T47D (cell line): ENCODE measurements around the gene EXOC3.
A peak's percentile ranks its signal among the peaks of the same experiment; 100 is the strongest.

ENCODE experiments used
- DNase-seq, 2 experiments: peaks; one replicate each; pipeline versions ENCODE4 v3.0.0 to v3.0.0-alpha.2; 2011 to 2012; ENCODE audit warnings: low read depth in 1 of 2, low spot score in 1 of 2
- JUND ChIP-seq: IDR thresholded peaks from 2 replicates; pipeline ENCODE4 v1.6.1; 2012; ENCODE audit warnings: low read depth
- in situ Hi-C: cut with HindIII; loops from 2 replicates; pipeline ENCODE4 v1.10.0; 2016; ENCODE audit warnings: low sequenced_read_pairs, low pct_unique_long_range_greater_than_20kb

The EXOC3 gene

DNA sequence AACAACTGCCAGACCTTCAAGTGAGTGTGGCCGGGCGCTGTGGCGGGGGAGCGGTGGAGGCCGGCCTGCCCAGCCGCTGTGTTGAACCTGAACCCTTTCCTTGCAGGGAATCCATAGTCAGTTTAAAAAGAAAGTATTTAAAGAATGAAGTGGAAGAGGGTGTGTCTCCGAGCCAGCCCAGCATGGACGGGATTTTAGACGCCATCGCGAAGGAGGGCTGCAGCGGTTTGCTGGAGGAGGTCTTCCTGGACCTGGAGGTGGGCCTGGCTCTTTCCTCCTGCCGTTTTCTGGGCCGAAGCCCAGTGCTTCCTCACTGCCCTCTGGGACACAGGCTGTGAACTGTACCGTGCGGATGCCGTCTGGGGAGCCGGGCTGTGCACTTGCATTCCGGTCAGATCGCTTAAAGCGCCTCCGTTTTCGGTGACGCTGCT lies 19.1 kb downstream of the EXOC3 start:
- TF ChIP-seq JUND = no peak
- in situ Hi-C loops = no loop called here

DNA sequence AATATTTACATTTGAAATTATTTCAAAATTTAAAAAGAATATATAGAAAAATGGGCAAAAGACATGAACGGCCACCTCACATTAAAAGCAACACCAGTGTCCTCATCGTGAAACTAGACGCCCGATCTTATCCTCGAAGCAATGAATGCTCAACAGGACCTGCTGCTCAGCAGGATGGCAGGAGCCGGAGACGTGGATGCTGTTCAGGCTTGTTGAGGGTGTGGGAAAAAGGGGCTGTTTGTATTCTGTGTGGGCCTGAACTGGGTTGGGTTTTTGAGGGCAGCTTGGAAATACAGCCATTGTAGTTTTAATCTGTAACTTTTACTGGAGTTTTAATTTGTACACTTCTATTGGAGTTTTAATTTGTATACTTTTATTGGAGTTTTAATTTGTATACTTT lies 20.3 kb downstream of the EXOC3 start:
- in situ Hi-C loops = no loop called here
- no peak for TF ChIP-seq JUND
- no peak for DNase-seq

More for the DNA sequence above, 19.1 kb downstream of the EXOC3 start:
- DNase-seq = no peak

DNA sequence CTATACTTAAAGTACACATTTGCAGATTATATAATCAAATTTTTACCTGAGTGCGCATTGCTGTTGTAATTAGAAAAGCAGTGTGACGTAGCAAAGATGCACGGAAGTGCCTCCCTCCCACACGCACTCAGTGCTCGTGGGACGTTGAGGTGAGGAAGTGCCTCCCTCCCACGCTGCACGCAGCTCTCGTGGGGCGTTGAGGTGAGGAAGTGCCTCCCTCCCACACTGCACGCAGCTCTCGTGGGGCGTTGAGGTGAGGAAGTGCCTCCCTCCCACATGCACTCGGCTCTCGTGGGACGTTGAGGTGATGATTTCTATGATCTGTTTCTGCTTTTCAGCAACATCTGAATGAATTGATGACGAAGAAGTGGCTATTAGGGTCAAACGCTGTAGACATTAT lies 21.0 kb downstream of the EXOC3 start:
- in situ Hi-C loops = no loop called here
- no peak for DNase-seq
- no peak for TF ChIP-seq JUND

DNA sequence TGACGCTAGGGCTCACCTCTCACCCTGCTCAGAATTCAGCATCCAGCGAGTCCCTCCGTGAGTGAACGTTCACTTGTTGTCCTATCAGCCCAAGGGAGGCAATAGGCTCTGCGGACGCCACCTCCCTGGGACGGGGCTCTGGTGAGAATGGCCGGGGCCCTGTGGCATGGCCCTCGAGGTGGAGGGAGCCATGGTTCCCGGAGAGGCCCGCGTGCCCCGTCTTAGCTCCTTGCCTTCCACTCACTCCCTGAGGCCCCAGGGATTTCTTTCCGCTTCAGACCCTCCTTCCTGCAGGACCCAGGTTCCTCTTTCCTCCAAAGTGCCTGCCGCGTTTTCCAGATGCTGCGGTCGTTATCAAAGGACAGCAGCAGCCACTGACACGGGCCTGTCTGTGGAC lies 21.5 kb downstream of the EXOC3 start:
- in situ Hi-C loops = no loop called here
- no peak for TF ChIP-seq JUND
- DNase-seq = no peak

DNA sequence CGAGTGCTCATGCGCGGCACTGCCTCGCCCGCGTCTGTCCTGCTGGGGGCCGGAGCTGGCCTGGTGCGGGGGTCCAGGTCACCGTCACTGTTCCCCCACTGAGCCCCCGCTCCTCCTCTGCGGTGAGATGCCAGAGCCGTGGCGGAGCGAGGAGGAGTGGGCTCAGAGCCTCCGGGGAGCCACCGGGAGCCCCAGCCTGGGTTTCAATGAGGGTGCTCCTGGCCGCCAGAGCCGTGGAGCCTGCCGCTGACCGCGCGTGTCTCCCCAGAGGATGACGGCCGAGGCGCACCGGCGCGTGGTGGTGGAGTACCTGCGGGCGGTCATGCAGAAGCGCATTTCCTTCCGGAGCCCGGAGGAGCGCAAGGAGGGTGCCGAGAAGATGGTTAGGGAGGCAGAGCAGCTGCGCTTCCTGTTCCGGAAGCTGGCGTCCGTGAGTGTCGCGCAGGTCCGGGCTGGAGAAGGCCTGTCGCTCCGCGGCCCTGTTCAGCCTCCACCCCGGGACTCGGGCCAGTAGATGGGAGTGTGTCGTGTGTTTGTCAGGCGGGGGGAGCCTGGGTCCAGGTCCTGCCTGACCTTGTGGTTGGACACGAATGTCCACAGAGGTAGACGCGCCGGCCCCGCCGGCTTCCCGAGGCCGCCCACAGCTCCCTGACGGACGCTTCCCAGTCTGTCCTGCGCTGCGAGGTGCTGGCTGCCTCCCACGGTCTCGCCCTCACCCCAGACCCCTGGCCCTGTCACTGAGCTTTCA lies 22.0 kb downstream of the EXOC3 start:
- TF ChIP-seq JUND = no peak
- in situ Hi-C loops = no loop called here
- DNase-seq = no peak

DNA sequence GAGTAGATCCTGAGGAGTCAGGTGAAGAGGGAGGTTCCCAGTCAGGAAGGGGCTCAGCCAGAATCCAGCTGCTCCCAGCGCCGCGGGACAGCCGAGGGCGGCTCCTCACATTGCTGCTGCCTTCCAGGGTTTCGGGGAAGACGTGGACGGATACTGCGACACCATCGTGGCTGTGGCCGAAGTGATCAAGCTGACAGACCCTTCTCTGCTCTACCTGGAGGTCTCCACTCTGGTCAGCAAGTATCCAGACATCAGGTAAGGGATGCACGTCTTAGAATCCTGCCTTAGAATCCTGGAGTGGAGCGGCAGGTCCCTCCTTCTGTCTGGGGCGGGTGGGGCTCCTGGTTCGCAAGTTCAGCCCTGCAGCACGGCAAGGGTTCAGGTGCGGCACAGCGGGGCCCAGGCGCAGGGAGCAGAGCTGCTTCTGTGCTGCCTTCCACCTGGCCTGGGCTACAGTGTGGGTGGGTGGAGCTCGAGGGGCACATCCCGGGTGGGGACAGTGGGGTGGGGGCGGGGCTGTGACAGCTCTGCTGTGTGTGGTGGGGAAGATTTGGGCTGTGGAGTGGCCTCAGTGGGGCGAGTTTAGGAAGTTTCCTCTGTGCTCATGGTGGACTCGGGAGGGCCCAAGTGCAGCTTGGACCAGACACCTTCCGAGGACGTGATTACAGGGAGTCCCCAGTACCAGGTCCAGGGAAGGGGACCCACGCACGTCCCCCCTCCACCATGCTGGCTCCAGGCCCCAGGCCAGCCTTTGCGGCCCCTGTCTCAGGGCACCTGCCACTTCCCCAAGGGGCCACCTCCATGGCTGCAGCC lies 22.8 kb downstream of the EXOC3 start:
- in situ Hi-C loops = no loop called here
- DNase-seq = no peak
- TF ChIP-seq JUND = no peak

DNA sequence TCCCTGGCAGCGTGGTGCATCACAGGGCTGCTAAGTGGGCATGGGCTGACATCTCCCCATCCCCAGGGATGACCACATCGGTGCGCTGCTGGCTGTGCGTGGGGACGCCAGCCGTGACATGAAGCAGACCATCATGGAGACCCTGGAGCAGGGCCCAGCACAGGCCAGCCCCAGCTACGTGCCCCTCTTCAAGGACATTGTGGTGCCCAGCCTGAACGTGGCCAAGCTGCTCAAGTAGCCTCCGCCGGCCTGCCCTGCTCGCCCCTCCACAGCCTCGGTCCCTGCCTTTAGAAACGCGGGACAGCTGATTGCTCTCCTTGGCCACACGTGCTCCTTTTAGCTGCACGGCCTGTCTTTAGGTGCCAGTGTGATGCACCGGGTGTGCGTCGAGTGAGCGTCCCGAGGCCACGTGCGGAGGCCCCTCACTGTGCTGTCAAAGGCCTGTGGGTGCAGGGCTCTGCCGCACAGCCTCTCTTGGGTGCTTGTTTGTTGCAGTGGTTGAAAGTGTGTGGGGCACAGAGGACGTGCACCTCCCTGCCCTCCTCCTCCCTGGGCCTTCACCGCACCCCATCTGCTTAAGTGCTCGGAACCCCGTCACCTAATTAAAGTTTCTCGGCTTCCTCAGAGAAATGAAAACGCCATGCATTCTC lies 23.8 kb downstream of the EXOC3 start:
- in situ Hi-C loops = no loop called here
- no peak for DNase-seq
- no peak for TF ChIP-seq JUND

DNA sequence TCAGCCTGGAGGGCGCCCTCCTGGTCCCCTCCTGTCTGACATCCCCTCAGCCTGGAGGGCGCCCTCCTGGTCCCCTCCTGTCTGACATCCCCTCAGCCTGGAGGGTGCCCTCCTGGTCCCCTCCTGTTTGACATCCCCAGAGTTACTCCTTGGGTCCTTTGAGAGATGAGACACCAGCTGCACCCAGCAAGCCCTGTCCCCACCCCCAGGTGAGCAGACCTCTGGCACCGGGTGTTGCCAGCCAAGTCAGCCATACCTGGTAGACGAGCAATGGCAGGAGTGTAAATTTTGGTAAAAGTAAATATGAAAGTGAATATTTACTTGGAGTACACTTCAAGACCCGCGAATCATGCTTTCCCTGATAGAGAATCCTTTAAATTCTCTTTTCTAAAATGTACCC lies 25.4 kb downstream of the EXOC3 start:
- in situ Hi-C loops = no loop called here
- TF ChIP-seq JUND = no peak
- DNase-seq = no peak

DNA sequence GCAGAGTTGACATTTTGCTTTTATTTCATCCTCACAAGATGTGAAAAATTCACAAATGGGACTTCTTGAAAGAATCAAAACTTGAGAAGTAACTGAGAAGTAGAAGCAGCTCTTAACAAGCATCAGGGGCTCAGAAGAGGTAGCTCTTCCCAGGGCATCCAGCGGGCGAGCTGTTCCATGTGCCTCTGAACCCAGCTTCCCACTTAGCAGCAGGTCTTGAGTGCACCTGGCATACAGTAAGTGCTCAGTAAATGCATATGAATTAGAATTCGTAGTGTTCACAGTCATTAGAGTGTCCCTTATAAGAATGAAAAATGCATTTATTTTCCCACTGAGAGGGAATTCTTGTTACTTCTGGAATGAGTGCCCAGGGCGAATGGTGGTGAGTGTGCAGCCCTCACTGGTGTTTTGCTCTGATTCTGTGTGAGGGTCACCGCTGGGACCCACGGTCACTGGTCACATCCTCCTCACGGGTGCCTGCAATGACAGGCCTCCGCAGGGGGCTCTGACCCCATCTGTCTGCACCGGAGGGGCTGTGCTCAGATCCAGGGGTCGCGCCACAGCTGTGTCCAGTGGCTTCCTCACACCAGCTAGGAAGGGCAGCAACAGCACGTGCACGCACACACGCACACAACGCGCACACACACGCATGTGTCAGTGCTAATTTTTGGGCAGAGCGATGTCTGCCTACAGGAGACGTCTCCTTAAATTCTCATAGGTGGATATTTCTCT lies 26.9 kb downstream of the EXOC3 start:
- in situ Hi-C loops = no loop called here
- no peak for TF ChIP-seq JUND
- DNase-seq = peak in 1 of 2 experiments; percentile 25

DNA sequence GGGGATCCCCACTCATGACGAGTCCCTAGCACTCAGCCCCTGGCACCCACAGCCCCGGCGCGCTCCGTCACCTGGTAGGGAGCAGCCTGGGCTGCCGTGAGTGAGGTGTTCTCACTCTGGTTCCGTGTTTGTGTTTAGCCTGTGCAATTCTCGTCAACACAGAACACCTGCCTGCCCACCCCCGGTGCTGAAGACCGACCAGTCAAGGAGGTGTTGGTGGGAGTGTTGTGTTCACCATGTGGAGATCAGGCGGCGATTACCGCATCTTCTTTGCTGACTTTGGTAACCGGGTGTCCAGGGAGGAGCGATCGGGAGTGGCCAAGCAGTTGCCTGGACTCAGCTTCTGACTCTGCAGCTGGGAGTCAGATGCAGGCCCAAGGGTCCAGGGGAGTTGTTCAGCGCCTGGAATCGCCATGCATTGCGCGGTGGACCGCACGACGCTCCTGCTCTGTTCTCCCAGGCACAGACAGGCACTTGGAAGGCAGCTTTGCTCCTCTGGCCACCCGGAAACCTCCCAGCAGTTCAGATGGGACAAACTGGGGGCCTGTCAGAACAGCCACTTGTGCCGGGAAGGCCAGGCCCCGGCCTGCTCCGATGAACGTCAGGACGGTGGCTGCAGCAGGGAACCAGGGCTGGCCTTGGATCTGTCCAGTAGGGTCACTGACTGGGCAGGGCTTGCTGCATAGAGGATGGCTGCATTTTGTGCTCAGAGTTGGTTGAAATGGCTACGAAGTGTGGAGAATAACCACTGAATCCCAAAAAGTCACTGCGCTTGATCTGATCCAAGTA lies 28.2 kb downstream of the EXOC3 start:
- DNase-seq = no peak
- in situ Hi-C loops = no loop called here
- TF ChIP-seq JUND = no peak

DNA sequence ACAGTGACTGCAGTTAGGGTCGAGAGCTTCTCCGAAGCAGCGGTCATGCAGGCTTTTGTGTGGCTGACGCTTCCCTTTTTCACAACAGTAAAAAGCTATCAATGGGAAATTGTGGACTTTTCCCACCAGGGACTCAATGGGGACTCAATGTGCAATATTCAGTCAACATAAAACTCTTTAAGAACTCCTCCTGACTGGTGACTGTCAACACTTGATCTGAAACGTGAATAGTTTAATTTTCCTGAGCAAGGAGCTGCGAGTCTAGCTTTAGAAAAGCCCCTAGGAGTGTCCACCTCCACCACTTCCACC lies 28.7 kb downstream of the EXOC3 start:
- DNase-seq = no peak
- in situ Hi-C loops = no loop called here
- TF ChIP-seq JUND = no peak

DNA sequence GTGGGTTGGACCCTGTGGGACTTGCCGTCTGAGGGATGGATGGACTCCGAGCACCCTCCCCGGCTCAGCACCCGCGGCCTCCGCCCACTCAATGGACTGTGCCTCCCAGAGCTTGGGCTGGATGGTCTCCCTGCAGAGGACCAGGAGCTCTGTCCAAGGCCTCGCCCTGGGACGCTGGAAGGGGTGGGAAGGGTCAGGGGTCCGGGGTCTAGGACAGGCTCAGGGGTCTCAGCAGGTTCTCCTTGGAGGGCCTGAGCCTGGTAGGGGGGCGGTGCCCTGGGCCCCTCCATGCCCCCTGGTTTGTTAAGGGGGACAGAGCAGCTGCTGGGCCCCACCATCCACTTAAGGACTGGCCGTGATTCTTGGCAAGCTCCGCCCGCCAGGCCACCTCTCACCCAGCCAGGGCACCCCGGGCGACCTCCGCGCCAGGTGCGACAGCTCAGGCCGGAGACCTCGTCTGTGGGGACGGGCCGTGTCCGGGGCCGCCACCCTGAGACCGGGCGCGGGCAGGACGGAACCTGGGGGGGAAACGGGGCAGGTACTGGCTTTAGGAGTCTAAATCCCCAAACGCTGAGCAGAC lies 29.2 kb downstream of the EXOC3 start:
- no peak for TF ChIP-seq JUND
- peak; percentile 52 to 79 for DNase-seq
- in situ Hi-C loops = no loop called here
